ENCODE results near the gene ARL15.

GRCh38 chr5:54083245-54083644 lies 227.1 kb downstream of the ARL15 start:
- TF ChIP-seq POLR2A (IDR thresholded peaks at IDR 0.05; ENCODE audit: low read depth, low read length) (no peak), CTCF (IDR thresholded peaks at IDR 0.05; ENCODE audit: extremely low read depth in 1 of 2, insufficient read depth in 1 of 2, low read depth in 1 of 2, low read length in 2 of 2) (no peak), JUN (IDR thresholded peaks at IDR 0.05; ENCODE audit: borderline replicate concordance, insufficient read depth, insufficient read length, low read depth) (no peak), FOS (IDR thresholded peaks at IDR 0.05; ENCODE audit: borderline replicate concordance, insufficient read depth, low read length) (no peak), MYC (IDR thresholded peaks at IDR 0.05; ENCODE audit: low read depth, low read length) (no peak), EZH2 (IDR thresholded peaks at IDR 0.05; ENCODE audit: borderline replicate concordance, low read depth, low read length, severe bottlenecking) (no peak), GATA2 (IDR thresholded peaks at IDR 0.05; ENCODE audit: insufficient read depth, insufficient read length, low read depth, low read length) (no peak)

Measured in endothelial cell of umbilical vein (primary cell).